Measurements from ENCODE around the gene N4BP2L2.

N4BP2L2 gene

GRCh38 chr13:32535115-32535514 lies 3.5 kb downstream of the N4BP2L2 start:
- no peak for DNase-seq (ENCODE audit: low read depth in 4 of 4, low spot score in 1 of 4)

- no peak for DNase-seq (ENCODE audit: low read depth in 4 of 4, low spot score in 1 of 4)
Observed at GRCh38 chr13:32530841-32531253, 7.7 kb downstream of the N4BP2L2 start.

- DNase-seq (ENCODE audit: low read depth in 4 of 4, low spot score in 1 of 4) = no peak
Observed at GRCh38 chr13:32528358-32528757, 10.2 kb downstream of the N4BP2L2 start.

- no peak for DNase-seq (ENCODE audit: low read depth in 4 of 4, low spot score in 1 of 4)
Observed at GRCh38 chr13:32527151-32527550, 11.4 kb downstream of the N4BP2L2 start.

GRCh38 chr13:32525766-32526165 lies 12.8 kb downstream of the N4BP2L2 start:
- no peak for DNase-seq (ENCODE audit: low read depth in 4 of 4, low spot score in 1 of 4)

GRCh38 chr13:32515246-32515645 lies 23.3 kb downstream of the N4BP2L2 start:
- DNase-seq (ENCODE audit: low read depth in 4 of 4, low spot score in 1 of 4) = no peak

- no peak for DNase-seq (ENCODE audit: low read depth in 4 of 4, low spot score in 1 of 4)
Observed at GRCh38 chr13:32511482-32511881, 27.1 kb downstream of the N4BP2L2 start.

- no peak for DNase-seq (ENCODE audit: low read depth in 4 of 4, low spot score in 1 of 4)
Observed at GRCh38 chr13:32504876-32505275, 33.7 kb downstream of the N4BP2L2 start.

- no peak for DNase-seq (ENCODE audit: low read depth in 4 of 4, low spot score in 1 of 4)
Observed at GRCh38 chr13:32504263-32504662, 34.3 kb downstream of the N4BP2L2 start.

GRCh38 chr13:32503727-32504126 lies 34.9 kb downstream of the N4BP2L2 start:
- no peak for DNase-seq (ENCODE audit: low read depth in 4 of 4, low spot score in 1 of 4)

GRCh38 chr13:32501064-32501463 lies 37.5 kb downstream of the N4BP2L2 start:
- DNase-seq (ENCODE audit: low read depth in 4 of 4, low spot score in 1 of 4) = no peak

- DNase-seq (ENCODE audit: low read depth in 4 of 4, low spot score in 1 of 4) = no peak
Observed at GRCh38 chr13:32499538-32500210, 38.9 kb downstream of the N4BP2L2 start.

GRCh38 chr13:32497589-32497988 lies 41.0 kb downstream of the N4BP2L2 start:
- DNase-seq (ENCODE audit: low read depth in 4 of 4, low spot score in 1 of 4) = no peak

- DNase-seq (ENCODE audit: low read depth in 4 of 4, low spot score in 1 of 4) = no peak
Observed at GRCh38 chr13:32496599-32497160, 41.9 kb downstream of the N4BP2L2 start.

GRCh38 chr13:32495841-32496240 lies 42.8 kb downstream of the N4BP2L2 start:
- DNase-seq (ENCODE audit: low read depth in 4 of 4, low spot score in 1 of 4) = no peak

GRCh38 chr13:32495429-32495828 lies 43.2 kb downstream of the N4BP2L2 start:
- no peak for DNase-seq (ENCODE audit: low read depth in 4 of 4, low spot score in 1 of 4)

GRCh38 chr13:32491028-32491427 lies 47.6 kb downstream of the N4BP2L2 start:
- no peak for DNase-seq (ENCODE audit: low read depth in 4 of 4, low spot score in 1 of 4)

- no peak for DNase-seq (ENCODE audit: low read depth in 4 of 4, low spot score in 1 of 4)
Observed at GRCh38 chr13:32476892-32477291, 61.7 kb downstream of the N4BP2L2 start.

GRCh38 chr13:32476021-32476731 lies 62.4 kb downstream of the N4BP2L2 start:
- DNase-seq (ENCODE audit: low read depth in 4 of 4, low spot score in 1 of 4) = no peak

GRCh38 chr13:32474999-32475792 lies 63.4 kb downstream of the N4BP2L2 start:
- no peak for DNase-seq (ENCODE audit: low read depth in 4 of 4, low spot score in 1 of 4)

- DNase-seq (ENCODE audit: low read depth in 4 of 4, low spot score in 1 of 4) = no peak
Observed at GRCh38 chr13:32473650-32474049, 64.9 kb downstream of the N4BP2L2 start.

- no peak for DNase-seq (ENCODE audit: low read depth in 4 of 4, low spot score in 1 of 4)
Observed at GRCh38 chr13:32472194-32472621, 66.4 kb downstream of the N4BP2L2 start.
